Body of pancreas (tissue), 4 donors: ENCODE results near the gene HNRNPAB.

Source experiments
- CTCF ChIP-seq, 7 experiments: fragments of 450-650 bp in 4 of 7; fragments of 200-600 bp in 3 of 7; sonication (generic) in 3 of 7; IDR thresholded peaks; one replicate each; pipeline ENCODE4 v1.5.1; 2016 to 2019; ENCODE audit warnings: antibody characterized with exemption in 7 of 7
- POLR2A ChIP-seq, 3 donors: fragments of 450-650 bp; IDR thresholded peaks; one replicate each; pipeline ENCODE4 v1.6.1; 2016; ENCODE audit warnings: antibody characterized with exemption in 3 of 3, mild to moderate bottlenecking in 2 of 3

GRCh38 chr5:178216779-178217178 lies 12.4 kb downstream of the HNRNPAB start:
- TF ChIP-seq CTCF (IDR thresholded peaks at IDR 0.05) = no peak
- no peak for TF ChIP-seq POLR2A (IDR thresholded peaks at IDR 0.05)
